ENCODE results near the gene ZBTB7C.

The ZBTB7C gene

DNA sequence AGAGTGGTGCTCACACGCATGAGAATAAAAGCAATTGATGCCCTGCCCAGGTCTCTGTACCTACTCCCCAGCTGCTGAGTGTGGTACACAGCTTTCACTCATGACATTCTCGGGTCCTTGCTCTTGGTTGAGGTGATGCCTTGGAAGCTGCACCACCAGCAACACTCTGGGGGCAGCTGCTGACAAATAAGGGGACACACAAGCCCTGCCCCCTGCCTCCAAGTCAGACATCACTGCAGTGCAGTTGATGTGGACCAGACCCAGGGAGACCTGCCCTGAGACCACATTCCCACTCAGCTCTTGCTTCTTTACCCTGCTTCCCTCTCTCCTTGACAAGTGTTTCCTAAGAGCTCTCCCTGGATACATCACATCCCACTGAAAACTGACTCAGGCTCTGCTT lies 225.6 kb downstream of the ZBTB7C start:
- TF ChIP-seq, protein P1, sequence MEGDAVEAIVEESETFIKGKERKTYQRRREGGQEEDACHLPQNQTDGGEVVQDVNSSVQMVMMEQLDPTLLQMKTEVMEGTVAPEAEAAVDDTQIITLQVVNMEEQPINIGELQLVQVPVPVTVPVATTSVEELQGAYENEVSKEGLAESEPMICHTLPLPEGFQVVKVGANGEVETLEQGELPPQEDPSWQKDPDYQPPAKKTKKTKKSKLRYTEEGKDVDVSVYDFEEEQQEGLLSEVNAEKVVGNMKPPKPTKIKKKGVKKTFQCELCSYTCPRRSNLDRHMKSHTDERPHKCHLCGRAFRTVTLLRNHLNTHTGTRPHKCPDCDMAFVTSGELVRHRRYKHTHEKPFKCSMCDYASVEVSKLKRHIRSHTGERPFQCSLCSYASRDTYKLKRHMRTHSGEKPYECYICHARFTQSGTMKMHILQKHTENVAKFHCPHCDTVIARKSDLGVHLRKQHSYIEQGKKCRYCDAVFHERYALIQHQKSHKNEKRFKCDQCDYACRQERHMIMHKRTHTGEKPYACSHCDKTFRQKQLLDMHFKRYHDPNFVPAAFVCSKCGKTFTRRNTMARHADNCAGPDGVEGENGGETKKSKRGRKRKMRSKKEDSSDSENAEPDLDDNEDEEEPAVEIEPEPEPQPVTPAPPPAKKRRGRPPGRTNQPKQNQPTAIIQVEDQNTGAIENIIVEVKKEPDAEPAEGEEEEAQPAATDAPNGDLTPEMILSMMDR (IDR thresholded peaks at IDR 0.05; ENCODE audit: low read length, missing control alignments): no peak
- H3K4me3 ChIP-seq (replicated peaks; ENCODE audit: low read depth, low read length): no peak overlapping the region
- no peak for DNase-seq (ENCODE audit: low read depth)

- TF ChIP-seq, protein P1 (IDR thresholded peaks at IDR 0.05; ENCODE audit: low read length, missing control alignments): no peak
- DNase-seq (ENCODE audit: low read depth): no peak
- H3K4me3 ChIP-seq (replicated peaks; ENCODE audit: low read depth, low read length): no peak overlapping the region
Measured at GRCh38 chr18:48182779-48183178, 226.4 kb downstream of the ZBTB7C start.

DNA sequence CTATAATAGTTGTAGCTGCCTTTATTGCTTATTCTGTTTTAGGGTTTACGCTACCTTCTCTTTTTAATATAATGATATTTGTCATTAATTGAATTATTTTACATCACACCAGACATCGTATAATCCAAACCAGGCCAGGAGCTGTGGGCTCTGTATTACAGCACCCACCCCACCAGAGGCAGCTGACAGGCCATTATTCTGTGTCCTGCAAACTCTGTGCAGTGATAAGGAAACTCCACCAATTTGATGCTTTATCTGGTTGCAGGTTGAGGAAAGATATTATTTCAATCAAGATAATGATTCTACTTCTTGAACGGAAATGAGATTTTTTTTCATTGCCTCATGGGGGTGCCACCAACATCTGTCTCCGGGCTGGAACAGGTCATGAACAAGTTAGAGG lies 227.3 kb downstream of the ZBTB7C start:
- no peak overlapping the region for H3K4me3 ChIP-seq (replicated peaks; ENCODE audit: low read depth, low read length)
- TF ChIP-seq, protein P1 (IDR thresholded peaks at IDR 0.05; ENCODE audit: low read length, missing control alignments): no peak
- DNase-seq (ENCODE audit: low read depth): no peak

DNA sequence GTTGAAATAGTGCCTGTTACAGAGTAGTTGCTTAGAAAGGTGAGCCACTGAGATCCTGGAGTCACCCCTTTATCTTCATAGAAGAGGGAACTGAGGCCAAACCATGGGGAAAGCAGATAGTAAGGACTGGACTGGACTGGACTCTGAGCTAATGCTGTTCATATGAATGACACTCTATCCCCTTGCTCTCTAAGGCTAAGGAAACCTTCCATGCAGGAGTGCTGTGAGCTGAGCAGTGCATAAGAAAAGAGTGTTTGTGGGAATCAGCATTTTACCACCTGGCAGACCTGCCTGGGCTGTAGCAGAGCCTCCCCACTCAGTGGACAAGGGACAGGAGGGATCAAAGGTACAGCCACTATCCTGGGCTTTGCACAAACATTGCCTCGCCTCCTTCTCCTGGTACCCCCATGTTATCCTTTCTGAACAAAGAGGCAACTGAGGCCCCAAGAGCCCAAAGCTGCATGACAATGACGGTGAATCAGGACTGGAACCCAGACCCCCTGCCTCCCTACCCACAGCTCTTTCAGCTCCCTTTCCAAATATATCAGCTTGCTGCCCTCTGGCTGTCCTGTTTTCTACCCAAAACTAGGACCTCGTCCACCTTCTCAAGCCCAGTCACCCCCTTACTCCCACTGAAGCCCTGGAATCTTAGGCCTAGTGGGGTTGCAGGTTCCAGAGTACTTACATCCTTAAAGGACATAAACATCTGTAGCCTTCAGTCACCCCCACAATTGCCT lies 227.9 kb downstream of the ZBTB7C start:
- no peak overlapping the region for H3K4me3 ChIP-seq (replicated peaks; ENCODE audit: low read depth, low read length)
- no peak for DNase-seq (ENCODE audit: low read depth)
- TF ChIP-seq, protein P1 (IDR thresholded peaks at IDR 0.05; ENCODE audit: low read length, missing control alignments): no peak

- no peak for DNase-seq (ENCODE audit: low read depth)
- TF ChIP-seq, protein P1 (IDR thresholded peaks at IDR 0.05; ENCODE audit: low read length, missing control alignments): no peak
- no peak overlapping the region for H3K4me3 ChIP-seq (replicated peaks; ENCODE audit: low read depth, low read length)
Measured at GRCh38 chr18:48179666-48180065, 229.5 kb downstream of the ZBTB7C start.

GRCh38 chr18:48179001-48179400 lies 230.2 kb downstream of the ZBTB7C start:
- TF ChIP-seq, protein P1 (IDR thresholded peaks at IDR 0.05; ENCODE audit: low read length, missing control alignments): no peak
- no peak for DNase-seq (ENCODE audit: low read depth)
- no peak overlapping the region for H3K4me3 ChIP-seq (replicated peaks; ENCODE audit: low read depth, low read length)

DNA sequence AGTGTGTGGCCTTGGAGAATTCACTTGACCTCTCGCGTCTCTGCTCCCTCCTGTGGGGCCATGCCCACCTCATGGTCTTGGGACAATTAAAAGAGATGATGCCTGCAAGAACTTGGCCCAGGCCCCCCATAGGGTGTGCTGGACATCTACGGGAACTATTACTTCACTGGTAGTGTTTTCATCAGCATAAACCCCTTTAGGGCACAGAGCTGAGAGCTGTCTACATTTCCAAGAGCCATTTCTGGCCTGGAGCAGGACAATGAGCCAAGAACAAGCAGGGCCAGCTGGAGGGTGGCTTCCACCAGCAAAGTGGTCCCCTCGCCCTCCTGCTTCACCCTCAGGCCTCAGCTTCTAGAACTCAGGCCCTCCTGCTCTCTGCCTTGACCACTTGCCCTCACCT lies 232.3 kb downstream of the ZBTB7C start:
- no peak for DNase-seq (ENCODE audit: low read depth)
- H3K4me3 ChIP-seq (replicated peaks; ENCODE audit: low read depth, low read length): no peak overlapping the region
- TF ChIP-seq, protein P1 (IDR thresholded peaks at IDR 0.05; ENCODE audit: low read length, missing control alignments): no peak

Data from fibroblast of pulmonary artery (primary cell).